KMS-11 (cell line): Measurements from ENCODE around the gene REEP1.

Source experiments
- H2AFZ ChIP-seq: fragments of 200-600 bp; sonication (generic); 2 replicates; pipeline ENCODE4 v1.6.1; 2016; ENCODE audit warnings: antibody characterized with exemption, mixed run types, low read depth
- H3K27ac ChIP-seq: fragments of 200-600 bp; sonication (generic); 2 replicates; pipeline ENCODE4 v1.6.1; 2016; ENCODE audit warnings: mild to moderate bottlenecking, mixed run types
- H3K27me3 ChIP-seq: fragments of 200-600 bp; sonication (generic); 2 replicates; pipeline ENCODE4 v1.6.1; 2017; ENCODE audit warnings: mild to moderate bottlenecking, low read depth, mixed run types, moderate library complexity; ENCODE audit not compliant: insufficient read depth
- H3K36me3 ChIP-seq: fragments of 200-600 bp; sonication (generic); 2 replicates; pipeline ENCODE4 v1.6.1; 2017; ENCODE audit warnings: mild to moderate bottlenecking, mixed run types; ENCODE audit not compliant: insufficient read depth
- H3K4me1 ChIP-seq: fragments of 200-600 bp; sonication (generic); 2 replicates; pipeline ENCODE4 v1.6.1; 2016; ENCODE audit warnings: mild to moderate bottlenecking, low read depth, mixed run types; ENCODE audit not compliant: poor library complexity, severe bottlenecking
- H3K4me2 ChIP-seq: fragments of 200-600 bp; sonication (generic); 2 replicates; pipeline ENCODE4 v1.7.0; 2016; ENCODE audit warnings: mild to moderate bottlenecking, mixed run types
- H3K4me3 ChIP-seq: fragments of 200-600 bp; sonication (generic); IDR thresholded peaks from 2 replicates; pipeline ENCODE4 v1.6.1; 2017; ENCODE audit warnings: low read depth, low read length, mixed read lengths; ENCODE audit not compliant: insufficient read depth
- H3K79me2 ChIP-seq: fragments of 200-600 bp; sonication (generic); 2 replicates; pipeline ENCODE4 v1.6.1; 2016; ENCODE audit warnings: low read depth, mixed run types; ENCODE audit not compliant: insufficient read depth
- H3K9ac ChIP-seq: fragments of 200-600 bp; sonication (generic); 2 replicates; pipeline ENCODE4 v1.6.1; 2016; ENCODE audit warnings: mild to moderate bottlenecking, mixed run types
- H4K20me1 ChIP-seq: fragments of 200-600 bp; sonication (generic); 2 replicates; pipeline ENCODE4 v1.6.1; 2016; ENCODE audit warnings: mild to moderate bottlenecking, mixed run types; ENCODE audit not compliant: insufficient read depth
- CTCF ChIP-seq: fragments of 200-600 bp; sonication (generic); conservative IDR thresholded peaks from 2 replicates; pipeline ENCODE4 v1.6.1; 2017; ENCODE audit warnings: low read depth, mild to moderate bottlenecking, antibody characterized with exemption, low read length, moderate library complexity, mixed read lengths

The REEP1 gene

GRCh38 chr2:86338778-86339295, 1.4 kb upstream of the REEP1 start:
- Histone ChIP-seq H2AFZ (no peak overlapping the region), H3K36me3 (no peaks in the 10 kb centered on the region; the same call in 1 of the 2 replicates), H3K4me1 (peaks cover 6% of the 10 kb centered on the region), H3K4me3 (no peak overlapping the region), H4K20me1 (no peaks in the 10 kb centered on the region), H3K79me2 (no peaks in the 10 kb centered on the region), H3K9ac (no peak overlapping the region), H3K27me3 (peaks cover 3% of the 10 kb centered on the region; the same call in 1 of the 2 replicates), H3K27ac (no peak overlapping the region), H3K4me2 (no peak overlapping the region)
- no peak for TF ChIP-seq CTCF

- H3K9ac ChIP-seq: no peak overlapping the region; the same call in 1 of the 2 replicates
- TF ChIP-seq CTCF: no peak
- H2AFZ ChIP-seq: peak overlapping the region; percentile 85
- H3K27me3 ChIP-seq: peaks cover 3% of the 10 kb centered on the region; the same call in 1 of the 2 replicates
- peak overlapping the region; percentile 85 for H3K4me3 ChIP-seq
- no peak overlapping the region for H3K27ac ChIP-seq
- no peaks in the 10 kb centered on the region for H3K79me2 ChIP-seq
- H3K36me3 ChIP-seq: no peaks in the 10 kb centered on the region
- no peaks in the 10 kb centered on the region for H4K20me1 ChIP-seq
- peak overlapping the region; percentile 92 for H3K4me2 ChIP-seq
- H3K4me1 ChIP-seq: peaks cover 6% of the 10 kb centered on the region
Measured at GRCh38 chr2:86336675-86337243, 667 bp downstream of the REEP1 start.

DNA sequence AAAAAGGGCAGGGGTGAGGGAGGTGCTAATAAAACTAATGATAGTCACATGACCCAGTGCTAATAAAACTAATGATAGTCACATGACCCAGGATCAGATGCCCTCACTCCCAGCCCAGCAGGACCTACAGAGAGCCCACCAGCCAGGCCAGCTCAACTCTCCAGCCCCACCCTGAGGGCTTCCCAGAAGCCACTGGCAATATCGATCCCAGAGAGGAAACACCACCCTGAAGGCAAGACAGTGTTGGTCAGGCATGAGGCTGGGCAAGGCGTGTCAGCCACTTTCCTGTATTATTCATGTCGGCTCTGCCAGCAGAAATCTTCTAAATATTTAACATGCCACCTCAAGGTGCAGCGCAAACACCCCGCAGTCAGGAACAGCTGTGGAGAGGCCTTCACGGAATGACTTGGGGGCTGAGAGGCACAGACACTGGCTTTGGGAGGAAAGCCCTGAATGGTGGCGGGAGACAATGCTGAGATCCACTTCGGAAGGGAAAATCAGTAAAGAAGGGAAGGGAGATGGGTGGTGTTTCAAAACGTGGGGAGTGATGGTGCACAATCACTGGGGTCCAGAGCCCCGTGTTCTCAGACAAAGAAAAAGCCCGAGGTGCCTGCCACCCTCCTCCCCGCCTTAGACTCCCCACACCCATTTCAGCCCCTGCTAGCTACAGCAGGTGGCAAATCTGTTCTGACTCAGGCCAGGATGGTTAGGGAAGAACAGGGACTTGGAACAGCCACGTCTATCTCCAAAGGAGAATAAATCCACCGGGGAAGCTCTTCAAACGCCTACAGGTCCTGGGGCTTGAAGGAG, 1.4 kb downstream of the REEP1 start:
- no peak for TF ChIP-seq CTCF
- Histone ChIP-seq H3K4me1 (peaks cover 6% of the 10 kb centered on the region), H3K4me2 (peak overlapping the region; percentile 92)

DNA sequence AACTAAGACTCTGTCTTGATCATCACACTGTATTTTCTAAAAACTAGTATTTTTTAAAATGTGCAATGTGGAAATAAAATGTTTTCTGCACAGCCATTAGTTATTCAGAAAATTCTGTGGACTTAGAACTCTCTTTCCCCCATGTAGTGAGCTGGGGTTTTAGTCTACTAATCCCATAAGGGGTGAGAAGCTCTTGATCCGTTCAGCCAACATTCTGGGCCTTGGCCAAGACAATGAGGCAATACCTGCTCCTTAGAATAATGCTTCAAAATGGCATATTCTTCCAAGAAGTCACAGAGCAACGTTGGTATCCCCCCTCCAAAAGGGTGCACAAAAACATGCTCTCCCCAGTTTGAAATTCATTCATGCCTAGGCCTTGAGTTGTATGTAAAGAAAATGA, 4.0 kb downstream of the REEP1 start:
- TF ChIP-seq CTCF: no peak
- Histone ChIP-seq H3K4me1 (peaks cover 6% of the 10 kb centered on the region), H3K27ac (no peak overlapping the region), H3K36me3 (no peaks in the 10 kb centered on the region), H3K79me2 (no peaks in the 10 kb centered on the region), H3K9ac (no peak overlapping the region), H3K4me3 (no peak overlapping the region), H4K20me1 (no peaks in the 10 kb centered on the region), H3K27me3 (peaks cover 3% of the 10 kb centered on the region; the same call in 1 of the 2 replicates), H2AFZ (no peak overlapping the region), H3K4me2 (no peak overlapping the region)

More for the DNA sequence above, 1.4 kb downstream of the REEP1 start:
- H3K9ac ChIP-seq: no peak overlapping the region; the same call in 1 of the 2 replicates
- H3K27ac ChIP-seq: no peak overlapping the region
- H4K20me1 ChIP-seq: no peaks in the 10 kb centered on the region
- H2AFZ ChIP-seq: peak overlapping the region; percentile 85; the same call in 1 of the 2 replicates
- peaks cover 3% of the 10 kb centered on the region; the same call in 1 of the 2 replicates for H3K27me3 ChIP-seq
- H3K4me3 ChIP-seq: no peak overlapping the region
- no peaks in the 10 kb centered on the region for H3K79me2 ChIP-seq
- no peaks in the 10 kb centered on the region for H3K36me3 ChIP-seq
